Fibroblast of skin of scalp (primary cell): ENCODE results near the gene STH. TPM values are rescaled to one million over a fixed set of nuclear protein-coding genes. Genes with fewer than 3 reads are reported as not detected.
"Not testable (repeated sequence)": the region's sequence is repeated elsewhere in the genome, so short reads cannot be mapped to it uniquely, and the experiment has no call there.

Experiments used
- DNase-seq: peaks from one replicate; pipeline ENCODE4 v3.0.0-alpha.2; 2013
- polyA plus RNA-seq, 2 experiments: library from polyadenylated mRNA; unstranded; fragments of 120-200 nt; gene quantifications; one replicate each; pipeline ENCODE4 v1.2.1, GENCODE V29; 2013; ENCODE audit not compliant: insufficient read length in 2 of 2

The STH gene
- not detected for polyA plus RNA-seq (2013, experiment 1 of 2; ENCODE audit: insufficient read length)
- not detected for polyA plus RNA-seq (2013, experiment 2 of 2; ENCODE audit: insufficient read length)

- DNase-seq = no peak
Observed at GRCh38 chr17:45998987-45999899, at the start of gene STH. STH (plus strand) TSS chr17:45999250; CDS start chr17:45999280, 30 bp downstream.

- no peak for DNase-seq
Observed at GRCh38 chr17:45949755-45950320, 49.2 kb upstream of the STH start.

GRCh38 chr17:45950888-45951287, 48.2 kb upstream of the STH start:
- DNase-seq = no peak

- DNase-seq = no peak
Observed at GRCh38 chr17:45951403-45951802, 47.6 kb upstream of the STH start.

GRCh38 chr17:45951941-45952340, 47.1 kb upstream of the STH start:
- no peak for DNase-seq

- no peak for DNase-seq
Observed at GRCh38 chr17:45952814-45953320, 46.2 kb upstream of the STH start.

GRCh38 chr17:45953561-45953960, 45.5 kb upstream of the STH start:
- DNase-seq = no peak

- DNase-seq = no peak
Observed at GRCh38 chr17:45954914-45955313, 44.1 kb upstream of the STH start.

- DNase-seq = no peak
Observed at GRCh38 chr17:45955326-45955725, 43.7 kb upstream of the STH start.

- no peak for DNase-seq
Observed at GRCh38 chr17:45956090-45956489, 43.0 kb upstream of the STH start.

- not testable (repeated sequence) for DNase-seq
Observed at GRCh38 chr17:45956746-45957145, 42.3 kb upstream of the STH start.

GRCh38 chr17:45958307-45958706, 40.7 kb upstream of the STH start:
- DNase-seq = no peak

- DNase-seq = no peak
Observed at GRCh38 chr17:45958994-45959665, 39.9 kb upstream of the STH start.

- no peak for DNase-seq
Observed at GRCh38 chr17:45960311-45960710, 38.7 kb upstream of the STH start.

GRCh38 chr17:45961206-45961605, 37.8 kb upstream of the STH start:
- no peak for DNase-seq

GRCh38 chr17:45962221-45962972, 36.7 kb upstream of the STH start:
- no peak for DNase-seq

GRCh38 chr17:45963283-45963682, 35.8 kb upstream of the STH start:
- no peak for DNase-seq

GRCh38 chr17:45963889-45964288, 35.2 kb upstream of the STH start:
- DNase-seq = no peak

GRCh38 chr17:45964634-45965033, 34.4 kb upstream of the STH start:
- no peak for DNase-seq

- DNase-seq = no peak
Observed at GRCh38 chr17:45965812-45966211, 33.2 kb upstream of the STH start.

- no peak for DNase-seq
Observed at GRCh38 chr17:45966606-45967280, 32.3 kb upstream of the STH start.

- DNase-seq = no peak
Observed at GRCh38 chr17:45967378-45967777, 31.7 kb upstream of the STH start.
